NB4 (cell line): ENCODE data around the gene SV2C.
"Not testable (repeated sequence)": the region's sequence is repeated elsewhere in the genome, so short reads cannot be mapped to it uniquely, and the experiment has no call there.

ENCODE experiments used
- DNase-seq: peaks from one replicate; pipeline ENCODE4 v3.0.0; 2010; ENCODE audit warnings: low read depth
- H3K4me3 ChIP-seq: one replicate; pipeline ENCODE4 v1.5.1; 2011; ENCODE audit warnings: mild to moderate bottlenecking, low read depth, low read length, moderate library complexity
- MYC ChIP-seq: IDR thresholded peaks from 2 replicates; pipeline ENCODE4 v1.6.1; 2011; ENCODE audit warnings: low read depth, low read length
- POLR2A ChIP-seq: IDR thresholded peaks from 2 replicates; pipeline ENCODE4 v1.6.1; 2011; ENCODE audit warnings: mild to moderate bottlenecking; ENCODE audit not compliant: insufficient read length; ENCODE audit errors: extremely low read depth
- TF ChIP-seq, protein P1 (sequence below): IDR thresholded peaks from 2 replicates; pipeline ENCODE4 v1.6.1; 2011; ENCODE audit warnings: low read depth, low read length
- TF ChIP-seq, protein P2 (sequence below): IDR thresholded peaks from one replicate; pipeline ENCODE4 v1.5.1; 2012; ENCODE audit warnings: low read depth, low read length

The SV2C gene

DNA sequence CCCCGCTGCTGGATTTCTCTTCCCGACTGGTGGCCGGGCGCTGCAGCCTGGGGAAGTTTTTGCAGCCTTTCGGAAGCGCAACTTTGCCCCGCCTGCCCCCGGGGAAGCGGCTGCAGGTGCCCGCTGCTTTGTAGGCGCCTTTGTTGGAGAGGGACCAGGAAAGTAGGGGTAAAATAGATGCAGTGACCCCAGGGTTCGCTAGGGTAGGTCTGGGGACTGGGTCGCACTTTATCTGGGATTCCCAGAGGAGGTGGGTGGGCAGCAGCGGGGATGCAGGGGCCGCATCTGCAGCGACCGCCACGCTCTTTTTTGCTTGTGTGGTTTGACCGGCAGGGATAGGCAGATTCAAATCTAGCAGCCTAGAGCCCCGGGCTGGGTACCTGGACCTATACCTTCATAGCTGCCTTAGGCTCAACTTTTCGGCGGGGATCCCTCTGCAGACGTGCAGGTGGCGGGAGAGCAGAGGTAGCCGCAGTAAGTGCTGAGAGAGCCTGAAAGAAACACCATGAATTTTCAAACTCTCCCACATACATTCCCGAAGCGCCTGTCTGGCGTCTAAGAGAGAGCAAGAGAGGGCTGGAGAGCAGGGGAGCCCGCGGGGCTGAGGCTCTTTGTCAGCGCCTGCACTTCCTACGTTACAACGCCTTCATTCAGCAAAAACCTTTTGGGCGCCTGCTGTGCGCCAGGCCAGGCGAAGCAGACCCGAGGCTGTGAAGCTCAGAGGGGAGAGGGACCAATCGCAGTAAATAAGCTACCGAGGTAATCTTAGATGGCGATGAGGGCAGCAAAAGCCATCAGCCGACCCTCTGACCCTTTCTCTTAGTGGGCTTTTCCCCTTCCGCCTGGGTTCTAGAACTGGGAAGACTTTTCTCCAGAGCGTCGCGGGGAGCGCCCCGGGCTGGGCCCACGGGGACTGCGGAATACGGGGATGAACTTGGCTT lies 642 bp downstream of the SV2C start:
- no peak for DNase-seq
- TF ChIP-seq, protein P1, sequence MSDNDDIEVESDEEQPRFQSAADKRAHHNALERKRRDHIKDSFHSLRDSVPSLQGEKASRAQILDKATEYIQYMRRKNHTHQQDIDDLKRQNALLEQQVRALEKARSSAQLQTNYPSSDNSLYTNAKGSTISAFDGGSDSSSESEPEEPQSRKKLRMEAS, result no peak
- TF ChIP-seq, protein P2, sequence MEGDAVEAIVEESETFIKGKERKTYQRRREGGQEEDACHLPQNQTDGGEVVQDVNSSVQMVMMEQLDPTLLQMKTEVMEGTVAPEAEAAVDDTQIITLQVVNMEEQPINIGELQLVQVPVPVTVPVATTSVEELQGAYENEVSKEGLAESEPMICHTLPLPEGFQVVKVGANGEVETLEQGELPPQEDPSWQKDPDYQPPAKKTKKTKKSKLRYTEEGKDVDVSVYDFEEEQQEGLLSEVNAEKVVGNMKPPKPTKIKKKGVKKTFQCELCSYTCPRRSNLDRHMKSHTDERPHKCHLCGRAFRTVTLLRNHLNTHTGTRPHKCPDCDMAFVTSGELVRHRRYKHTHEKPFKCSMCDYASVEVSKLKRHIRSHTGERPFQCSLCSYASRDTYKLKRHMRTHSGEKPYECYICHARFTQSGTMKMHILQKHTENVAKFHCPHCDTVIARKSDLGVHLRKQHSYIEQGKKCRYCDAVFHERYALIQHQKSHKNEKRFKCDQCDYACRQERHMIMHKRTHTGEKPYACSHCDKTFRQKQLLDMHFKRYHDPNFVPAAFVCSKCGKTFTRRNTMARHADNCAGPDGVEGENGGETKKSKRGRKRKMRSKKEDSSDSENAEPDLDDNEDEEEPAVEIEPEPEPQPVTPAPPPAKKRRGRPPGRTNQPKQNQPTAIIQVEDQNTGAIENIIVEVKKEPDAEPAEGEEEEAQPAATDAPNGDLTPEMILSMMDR, result no peak
- TF ChIP-seq POLR2A (no peak), MYC (no peak)
- no peak overlapping the region for H3K4me3 ChIP-seq

DNA sequence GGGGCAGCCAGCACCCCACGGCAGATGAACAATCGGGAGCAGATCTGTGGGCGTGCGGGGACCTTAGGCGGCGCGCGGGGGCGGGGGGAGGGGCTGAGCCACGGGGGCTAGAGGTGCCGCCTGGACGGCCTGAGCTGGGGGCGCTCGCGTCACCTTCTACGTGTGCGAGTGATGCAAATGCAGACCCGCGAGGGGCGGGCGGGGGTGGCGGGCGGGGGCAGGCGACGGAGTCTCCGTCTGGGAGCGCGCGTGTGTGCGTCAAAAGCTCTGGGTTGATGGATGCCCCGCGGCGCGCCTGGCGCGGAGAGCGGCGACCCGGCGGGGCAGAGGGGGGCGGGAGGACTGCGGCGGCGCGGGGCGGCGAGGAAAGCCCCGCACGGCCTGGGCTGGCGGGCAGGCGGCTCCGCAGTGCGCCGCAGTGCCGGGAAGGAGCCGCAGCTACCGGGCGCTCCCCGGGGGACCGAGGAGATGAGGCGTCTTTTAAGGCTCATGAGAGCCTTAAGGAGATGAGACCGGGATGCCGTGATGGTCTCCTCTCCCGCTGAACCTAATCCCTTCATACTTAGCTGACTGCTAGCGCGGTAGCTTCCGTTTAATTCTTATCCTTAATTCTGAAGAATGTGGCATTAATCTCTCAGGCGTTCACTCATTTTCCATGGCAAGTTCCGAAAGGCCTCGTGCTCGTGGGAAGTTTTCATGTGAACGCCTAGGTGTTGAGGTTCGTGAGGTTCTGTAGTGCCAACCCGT lies 1.5 kb downstream of the SV2C start:
- H3K4me3 ChIP-seq, result no peak overlapping the region
- no peak for DNase-seq
- TF ChIP-seq, protein P1, result no peak

DNA sequence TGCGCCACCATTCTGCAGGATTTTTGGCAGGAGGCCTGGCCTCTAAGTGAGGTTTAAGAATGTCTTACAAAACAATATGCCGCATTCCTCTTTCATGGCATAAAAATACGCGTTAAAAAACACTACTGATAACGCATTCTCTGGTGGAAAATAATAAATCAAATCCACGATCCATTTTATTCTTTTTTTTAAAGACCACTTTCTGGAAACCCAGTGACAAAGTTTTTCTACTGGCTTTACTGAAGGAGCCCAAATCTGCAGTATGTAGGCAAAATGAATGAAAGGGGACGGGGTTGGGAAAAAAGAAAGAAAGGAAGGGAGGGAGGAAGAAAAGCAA lies 2.0 kb downstream of the SV2C start:
- no peak overlapping the region for H3K4me3 ChIP-seq
- TF ChIP-seq, protein P2, result no peak
- TF ChIP-seq, protein P1, result no peak
- TF ChIP-seq MYC, result no peak
- no peak for TF ChIP-seq POLR2A
- DNase-seq, result no peak

DNA sequence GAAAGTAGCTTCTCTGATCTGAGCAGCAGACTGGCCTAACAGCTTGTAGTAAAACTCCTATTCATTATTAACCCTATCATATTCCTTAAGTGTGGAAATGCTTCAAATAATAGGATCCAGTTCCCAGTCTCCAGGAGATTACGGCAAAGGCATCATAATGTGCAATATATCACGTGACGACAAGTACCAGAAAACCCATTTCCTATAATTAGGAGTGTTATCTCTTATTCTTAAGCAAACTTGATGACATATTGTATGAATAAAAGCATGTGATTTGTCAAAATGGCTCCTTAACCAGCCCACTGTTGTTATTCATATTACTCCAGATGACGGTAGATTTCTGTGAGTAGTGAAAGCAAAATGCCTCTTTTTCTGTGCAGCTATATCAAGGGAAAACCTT lies 2.9 kb downstream of the SV2C start:
- no peak overlapping the region for H3K4me3 ChIP-seq
- TF ChIP-seq, protein P1, result no peak
- TF ChIP-seq MYC, result no peak
- TF ChIP-seq POLR2A, result no peak
- no peak for DNase-seq

DNA sequence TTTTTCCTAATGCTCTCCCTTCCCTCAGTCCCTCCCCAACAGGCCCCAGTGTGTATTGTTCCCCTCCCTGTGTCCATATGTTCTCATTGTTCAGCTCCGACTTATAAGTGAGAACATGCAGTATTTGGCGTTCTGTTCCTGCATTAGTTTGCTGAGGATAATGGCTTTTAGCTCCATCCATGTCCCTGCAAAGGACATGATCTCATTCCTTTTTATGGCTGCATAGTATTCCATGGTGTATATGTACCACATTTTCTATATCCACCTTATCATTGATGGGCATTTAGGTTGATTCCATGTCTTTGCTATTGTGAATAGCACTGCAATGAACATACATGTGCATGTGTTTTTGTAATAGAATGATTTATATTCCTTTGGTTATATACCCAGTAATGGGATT lies 6.0 kb downstream of the SV2C start:
- not testable (repeated sequence) for DNase-seq, H3K4me3 ChIP-seq

DNA sequence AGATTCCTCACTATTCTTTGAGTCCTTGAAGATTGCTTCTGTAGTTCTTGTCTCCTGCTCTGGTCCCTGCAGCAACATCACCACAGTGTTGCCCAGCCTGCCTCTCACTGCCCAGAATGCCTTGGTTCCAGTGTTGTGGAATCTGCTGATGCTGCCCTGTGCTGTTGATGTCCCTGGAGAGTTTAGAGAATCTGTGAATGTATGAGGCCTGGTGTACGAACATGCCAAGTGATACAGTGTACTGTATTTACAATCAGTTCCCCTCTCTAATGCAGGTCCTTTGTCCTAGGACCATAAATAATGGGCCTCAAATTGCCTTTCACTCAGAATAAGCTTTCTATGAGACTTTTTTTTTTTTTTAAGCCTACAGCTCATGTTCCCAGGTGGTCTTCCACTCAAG lies 8.2 kb downstream of the SV2C start:
- no peak for DNase-seq
- no peak for TF ChIP-seq MYC
- TF ChIP-seq, protein P1, result no peak
- TF ChIP-seq, protein P2, result no peak
- no peak for TF ChIP-seq POLR2A
- H3K4me3 ChIP-seq, result no peak overlapping the region

DNA sequence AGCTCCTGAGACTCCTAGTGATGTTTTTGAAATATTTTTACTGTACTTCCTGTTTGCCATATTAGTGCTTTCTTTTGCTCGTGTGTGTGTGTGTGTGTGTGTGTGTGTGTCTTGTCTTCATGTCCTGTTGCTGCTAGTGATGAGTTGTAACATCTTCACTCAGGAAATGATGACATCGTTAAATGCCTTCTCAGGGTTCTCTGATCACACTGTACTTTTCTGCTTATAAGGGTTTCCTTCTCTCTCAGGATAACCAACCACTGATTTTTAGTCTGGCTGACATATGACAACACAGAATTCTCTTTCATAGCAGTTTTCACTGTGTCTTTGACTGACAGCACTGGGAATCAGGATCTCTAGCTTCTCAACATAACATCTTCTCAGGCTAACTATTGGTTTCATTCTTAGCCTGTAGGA lies 16.1 kb downstream of the SV2C start:
- H3K4me3 ChIP-seq, result no peak overlapping the region
- peak; percentile 11 for DNase-seq
- TF ChIP-seq, protein P1, result no peak
- TF ChIP-seq POLR2A (no peak), MYC (no peak)
- TF ChIP-seq, protein P2, result no peak
